Measurements from ENCODE around the gene KLRF1.

Gene KLRF1

GRCh38 chr12:9796346-9796745 lies 30.9 kb upstream of the KLRF1 start:
- Mint-ChIP-seq H3K4me1 (ENCODE audit: low read depth) (peaks cover 56% of the 10 kb centered on the region), H3K9me3 (peaks cover 3% of the 10 kb centered on the region), H3K36me3 (ENCODE audit: low read depth) (peaks cover 1% of the 10 kb centered on the region)

GRCh38 chr12:9796971-9797370 lies 30.3 kb upstream of the KLRF1 start:
- Mint-ChIP-seq H3K4me1 (ENCODE audit: low read depth) (peaks cover 53% of the 10 kb centered on the region), H3K27ac (peak overlapping the region; percentile 85), H3K4me3 (peak overlapping the region; percentile 73), H3K27me3 (ENCODE audit: low read depth) (peaks cover 3% of the 10 kb centered on the region), H3K9me3 (peaks cover 3% of the 10 kb centered on the region), H3K36me3 (ENCODE audit: low read depth) (peaks cover 1% of the 10 kb centered on the region)
- DNase-seq (ENCODE audit: low spot score) = no peak

More at GRCh38 chr12:9796346-9796745, 30.9 kb upstream of the KLRF1 start:
- peak overlapping the region; percentile 85 for H3K27ac Mint-ChIP-seq
- peak overlapping the region; percentile 73 for H3K4me3 Mint-ChIP-seq
- DNase-seq (ENCODE audit: low spot score) = no peak
- H3K27me3 Mint-ChIP-seq (ENCODE audit: low read depth) = peaks cover under 1% of the 10 kb centered on the region

GRCh38 chr12:9797722-9798619 lies 29.3 kb upstream of the KLRF1 start:
- Mint-ChIP-seq H3K36me3 (ENCODE audit: low read depth) (no peaks in the 10 kb centered on the region), H3K4me1 (ENCODE audit: low read depth) (peaks cover 45% of the 10 kb centered on the region), H3K27ac (peak overlapping the region; percentile 4), H3K9me3 (peaks cover 2% of the 10 kb centered on the region), H3K4me3 (peak overlapping the region; percentile 73), H3K27me3 (ENCODE audit: low read depth) (peaks cover 12% of the 10 kb centered on the region)
- peak; percentile 74 for DNase-seq (ENCODE audit: low spot score)

GRCh38 chr12:9799961-9800360 lies 27.3 kb upstream of the KLRF1 start:
- DNase-seq (ENCODE audit: low spot score) = no peak
- peaks cover 23% of the 10 kb centered on the region for H3K27me3 Mint-ChIP-seq (ENCODE audit: low read depth)
- peaks cover 28% of the 10 kb centered on the region for H3K4me1 Mint-ChIP-seq (ENCODE audit: low read depth)
- no peak overlapping the region for H3K4me3 Mint-ChIP-seq
- H3K9me3 Mint-ChIP-seq = no peaks in the 10 kb centered on the region
- H3K36me3 Mint-ChIP-seq (ENCODE audit: low read depth) = no peaks in the 10 kb centered on the region
- no peak overlapping the region for H3K27ac Mint-ChIP-seq

GRCh38 chr12:9805883-9806282 lies 21.4 kb upstream of the KLRF1 start:
- Mint-ChIP-seq H3K9me3 (no peaks in the 10 kb centered on the region), H3K4me3 (no peak overlapping the region), H3K36me3 (ENCODE audit: low read depth) (no peaks in the 10 kb centered on the region), H3K4me1 (ENCODE audit: low read depth) (peaks cover 9% of the 10 kb centered on the region), H3K27ac (no peak overlapping the region), H3K27me3 (ENCODE audit: low read depth) (peaks cover 42% of the 10 kb centered on the region)
- no peak for DNase-seq (ENCODE audit: low spot score)

- Mint-ChIP-seq H3K4me3 (no peak overlapping the region), H3K9me3 (no peaks in the 10 kb centered on the region), H3K36me3 (ENCODE audit: low read depth) (no peaks in the 10 kb centered on the region), H3K27ac (no peak overlapping the region), H3K27me3 (ENCODE audit: low read depth) (peaks cover 41% of the 10 kb centered on the region), H3K4me1 (ENCODE audit: low read depth) (peaks cover 13% of the 10 kb centered on the region)
- no peak for DNase-seq (ENCODE audit: low spot score)
Measured at GRCh38 chr12:9806714-9807113, 20.6 kb upstream of the KLRF1 start.

- Mint-ChIP-seq H3K9me3 (no peaks in the 10 kb centered on the region), H3K36me3 (ENCODE audit: low read depth) (no peaks in the 10 kb centered on the region), H3K27me3 (ENCODE audit: low read depth) (peaks cover 32% of the 10 kb centered on the region), H3K27ac (no peak overlapping the region), H3K4me1 (ENCODE audit: low read depth) (peaks cover 15% of the 10 kb centered on the region), H3K4me3 (no peak overlapping the region)
- no peak for DNase-seq (ENCODE audit: low spot score)
Measured at GRCh38 chr12:9808504-9808903, 18.8 kb upstream of the KLRF1 start.

- no peak for DNase-seq (ENCODE audit: low spot score)
- Mint-ChIP-seq H3K27ac (no peak overlapping the region), H3K4me3 (no peak overlapping the region), H3K9me3 (no peaks in the 10 kb centered on the region), H3K36me3 (ENCODE audit: low read depth) (no peaks in the 10 kb centered on the region), H3K4me1 (ENCODE audit: low read depth) (peaks cover 19% of the 10 kb centered on the region), H3K27me3 (ENCODE audit: low read depth) (peaks cover 27% of the 10 kb centered on the region)
Measured at GRCh38 chr12:9809338-9809737, 17.9 kb upstream of the KLRF1 start.

- Mint-ChIP-seq H3K27ac (no peak overlapping the region), H3K4me3 (no peak overlapping the region), H3K27me3 (ENCODE audit: low read depth) (peaks cover 24% of the 10 kb centered on the region), H3K9me3 (no peaks in the 10 kb centered on the region), H3K36me3 (ENCODE audit: low read depth) (no peaks in the 10 kb centered on the region), H3K4me1 (ENCODE audit: low read depth) (peaks cover 20% of the 10 kb centered on the region)
- no peak for DNase-seq (ENCODE audit: low spot score)
Measured at GRCh38 chr12:9809866-9810265, 17.4 kb upstream of the KLRF1 start.

GRCh38 chr12:9810671-9811070 lies 16.6 kb upstream of the KLRF1 start:
- Mint-ChIP-seq H3K9me3 (no peaks in the 10 kb centered on the region), H3K4me3 (peak overlapping the region; percentile 36), H3K27me3 (ENCODE audit: low read depth) (peaks cover 23% of the 10 kb centered on the region), H3K4me1 (ENCODE audit: low read depth) (peaks cover 20% of the 10 kb centered on the region), H3K27ac (no peak overlapping the region), H3K36me3 (ENCODE audit: low read depth) (no peaks in the 10 kb centered on the region)
- DNase-seq (ENCODE audit: low spot score) = no peak

GRCh38 chr12:9811621-9812020 lies 15.7 kb upstream of the KLRF1 start:
- no peaks in the 10 kb centered on the region for H3K9me3 Mint-ChIP-seq
- H3K36me3 Mint-ChIP-seq (ENCODE audit: low read depth) = no peaks in the 10 kb centered on the region
- H3K27me3 Mint-ChIP-seq (ENCODE audit: low read depth) = peaks cover 21% of the 10 kb centered on the region
- H3K27ac Mint-ChIP-seq = no peak overlapping the region
- no peak overlapping the region for H3K4me3 Mint-ChIP-seq
- DNase-seq (ENCODE audit: low spot score) = no peak
- peaks cover 20% of the 10 kb centered on the region for H3K4me1 Mint-ChIP-seq (ENCODE audit: low read depth)

GRCh38 chr12:9813821-9814798 lies 13.2 kb upstream of the KLRF1 start:
- Mint-ChIP-seq H3K4me3 (peak overlapping the region; percentile 87), H3K36me3 (ENCODE audit: low read depth) (no peaks in the 10 kb centered on the region), H3K9me3 (no peaks in the 10 kb centered on the region), H3K27ac (peak overlapping the region; percentile 79), H3K4me1 (ENCODE audit: low read depth) (peaks cover 21% of the 10 kb centered on the region), H3K27me3 (ENCODE audit: low read depth) (peaks cover 23% of the 10 kb centered on the region)
- DNase-seq (ENCODE audit: low spot score) = peak; percentile 87

- no peaks in the 10 kb centered on the region for H3K9me3 Mint-ChIP-seq
- no peaks in the 10 kb centered on the region for H3K36me3 Mint-ChIP-seq (ENCODE audit: low read depth)
- H3K27ac Mint-ChIP-seq = no peak overlapping the region
- no peak for DNase-seq (ENCODE audit: low spot score)
- H3K4me3 Mint-ChIP-seq = no peak overlapping the region
- H3K27me3 Mint-ChIP-seq (ENCODE audit: low read depth) = peaks cover 49% of the 10 kb centered on the region
- H3K4me1 Mint-ChIP-seq (ENCODE audit: low read depth) = peaks cover 1% of the 10 kb centered on the region
Measured at GRCh38 chr12:9820281-9820930, 6.9 kb upstream of the KLRF1 start.

Measured in T-helper 2 cell treated with Interferon-gamma antibody and Interleukin-4, amounts not matched to agents 5 μg/mL and 100 μg/mL, for 36 hours (primary cell).